Mucosa of descending colon (tissue), 3 donors: ENCODE data around the gene UBE2E1. TPM values are rescaled to one million over a fixed set of nuclear protein-coding genes. Genes with fewer than 3 reads are reported as not detected.

Experiments
- ATAC-seq: fragments of 200-7000 bp; cut with Tn5 transposase; one replicate; pipeline ENCODE4 v1.9.1; 2020; ENCODE audit warnings: mild to moderate bottlenecking, moderate library complexity
- DNase-seq, 3 donors: peaks; one replicate each; pipeline ENCODE4 v3.0.0-alpha.2; 2020
- H3K36me3 ChIP-seq: fragments of 200-600 bp; one replicate; pipeline ENCODE4 v1.8.0; 2021; ENCODE audit warnings: low read depth, mild to moderate bottlenecking
- H3K4me1 ChIP-seq: fragments of 200-600 bp; one replicate; pipeline ENCODE4 v1.8.0; 2021; ENCODE audit warnings: low read depth, mild to moderate bottlenecking
- H3K4me3 ChIP-seq: fragments of 200-600 bp; one replicate; pipeline ENCODE4 v1.8.0; 2021; ENCODE audit warnings: mild to moderate bottlenecking
- H3K9me3 ChIP-seq: fragments of 200-600 bp; one replicate; pipeline ENCODE4 v1.8.0; 2021; ENCODE audit warnings: mild to moderate bottlenecking
- intact Hi-C, 2 donors: fragments of 100-400 bp; cut with DNase I in 1 of 2; cut with micrococcal nuclease in 1 of 2; formaldehyde crosslinking; loops; one replicate each; pipeline versions ENCODE4 v1.11.0 to v1.11.1; 2022; cut with DNase I, micrococcal nuclease
- total RNA-seq, 3 donors: library from RNA; stranded (reverse); fragmentation: NEBNext Ultra II Directional in 2 of 3; extraction: Animal tissue kit (Norgen Biotek cat#: 25700) in 2 of 3; gene quantifications; one replicate each; pipeline versions ENCODE4 v1.2.1 to v1.2.4, GENCODE V29; 2021 to 2023
- TF ChIP-seq, protein P1 (sequence below): fragments of 200-600 bp; IDR thresholded peaks from one replicate; pipeline ENCODE4 v1.8.0; 2022; ENCODE audit warnings: antibody characterized with exemption, mild to moderate bottlenecking
- donor health status: DM: no; HTN: no; CAD: no; lungs with moderate emphysema.
- donor health status: DM: no; HTN: no; CAD: no.
- donor health status: DM: no; HTN: yes; CAD: no.

Gene UBE2E1
- total RNA-seq, 3 donors from 2014 or later, result 84.7 to 111 (median 86.8) TPM

GRCh38 chr3:23934253-23934652, 128.5 kb downstream of the UBE2E1 start:
- no peak for DNase-seq
- intact Hi-C loops, result no loop called here
- no peaks in the 10 kb centered on the region for H3K9me3 ChIP-seq
- no peak overlapping the region for H3K4me3 ChIP-seq
- no peak for ATAC-seq
- no peaks in the 10 kb centered on the region for H3K4me1 ChIP-seq
- no peaks in the 10 kb centered on the region for H3K36me3 ChIP-seq
- TF ChIP-seq, protein P1, sequence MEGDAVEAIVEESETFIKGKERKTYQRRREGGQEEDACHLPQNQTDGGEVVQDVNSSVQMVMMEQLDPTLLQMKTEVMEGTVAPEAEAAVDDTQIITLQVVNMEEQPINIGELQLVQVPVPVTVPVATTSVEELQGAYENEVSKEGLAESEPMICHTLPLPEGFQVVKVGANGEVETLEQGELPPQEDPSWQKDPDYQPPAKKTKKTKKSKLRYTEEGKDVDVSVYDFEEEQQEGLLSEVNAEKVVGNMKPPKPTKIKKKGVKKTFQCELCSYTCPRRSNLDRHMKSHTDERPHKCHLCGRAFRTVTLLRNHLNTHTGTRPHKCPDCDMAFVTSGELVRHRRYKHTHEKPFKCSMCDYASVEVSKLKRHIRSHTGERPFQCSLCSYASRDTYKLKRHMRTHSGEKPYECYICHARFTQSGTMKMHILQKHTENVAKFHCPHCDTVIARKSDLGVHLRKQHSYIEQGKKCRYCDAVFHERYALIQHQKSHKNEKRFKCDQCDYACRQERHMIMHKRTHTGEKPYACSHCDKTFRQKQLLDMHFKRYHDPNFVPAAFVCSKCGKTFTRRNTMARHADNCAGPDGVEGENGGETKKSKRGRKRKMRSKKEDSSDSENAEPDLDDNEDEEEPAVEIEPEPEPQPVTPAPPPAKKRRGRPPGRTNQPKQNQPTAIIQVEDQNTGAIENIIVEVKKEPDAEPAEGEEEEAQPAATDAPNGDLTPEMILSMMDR, result no peak

- no peak overlapping the region for H3K4me3 ChIP-seq
- intact Hi-C loops, result no loop called here
- no peaks in the 10 kb centered on the region for H3K36me3 ChIP-seq
- no peaks in the 10 kb centered on the region for H3K9me3 ChIP-seq
- H3K4me1 ChIP-seq, result no peaks in the 10 kb centered on the region
- ATAC-seq, result no peak
- no peak for DNase-seq
- TF ChIP-seq, protein P1, result no peak
These were observed 131.5 kb downstream of the UBE2E1 start for GRCh38 chr3:23937296-23937695.

DNA sequence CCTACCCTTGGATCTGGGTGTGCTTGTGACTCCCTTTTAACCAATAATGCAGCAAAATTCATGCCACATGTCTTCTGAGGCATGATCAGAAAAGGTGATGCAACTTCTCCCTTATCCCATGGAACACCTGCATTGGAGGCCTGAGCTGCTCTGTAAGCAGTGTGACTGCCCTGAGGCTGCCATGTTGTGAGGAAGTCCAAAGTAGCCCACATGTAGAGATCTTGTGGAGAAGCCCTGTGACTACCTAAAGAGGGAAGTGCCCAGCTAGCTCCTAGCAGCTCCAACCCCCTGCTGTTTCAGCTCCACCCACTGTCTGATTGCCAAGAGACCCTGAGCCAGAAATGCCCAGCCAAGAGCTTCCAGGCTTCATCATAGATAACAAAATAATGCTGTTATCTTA, 132.9 kb downstream of the UBE2E1 start:
- ATAC-seq, result no peak
- Histone ChIP-seq H3K4me1 (no peaks in the 10 kb centered on the region), H3K4me3 (no peak overlapping the region), H3K9me3 (no peaks in the 10 kb centered on the region), H3K36me3 (no peaks in the 10 kb centered on the region)
- TF ChIP-seq, protein P1, result no peak
- intact Hi-C loops, result no loop called here
- no peak for DNase-seq

GRCh38 chr3:23940775-23941174, 135.0 kb downstream of the UBE2E1 start:
- Histone ChIP-seq H3K36me3 (peaks cover 1% of the 10 kb centered on the region), H3K4me1 (peaks cover 4% of the 10 kb centered on the region), H3K4me3 (no peak overlapping the region), H3K9me3 (no peaks in the 10 kb centered on the region)
- ATAC-seq (no peak), DNase-seq (no peak)
- TF ChIP-seq, protein P1, result no peak
- intact Hi-C loops, result no loop called here

Other genes with a start within 250 kb of the UBE2E1 start
- gene NKIRAS1, start 111.0 kb downstream of the UBE2E1 start, total RNA-seq, result 10 to 100 TPM in 1 of 3 donors, 1 to 10 TPM in 2; 3.5 to 15.0 (median 5.3) TPM
- gene RPL15, start 111.2 kb downstream of the UBE2E1 start, total RNA-seq, result 1,000 to 10,000 TPM; 1,277 to 1,409 (median 1,319) TPM
- gene NR1D2, start 139.3 kb downstream of the UBE2E1 start, total RNA-seq, result 10 to 100 TPM; 16.5 to 37.8 (median 28.5) TPM